Gastrocnemius medialis (tissue), 4 donors: ENCODE measurements around the gene KERA.

Experiments used
- POLR2A ChIP-seq, 2 donors: fragments of 450-650 bp; IDR thresholded peaks; one replicate each; pipeline ENCODE4 v1.6.1; 2017; ENCODE audit warnings: antibody characterized with exemption in 2 of 2, mild to moderate bottlenecking in 2 of 2, moderate library complexity in 2 of 2
- TF ChIP-seq, protein P1 (sequence below), 5 experiments: fragments of 450-650 bp in 3 of 5; fragments of 200-600 bp in 2 of 5; sonication (generic) in 2 of 5; IDR thresholded peaks in 4 of 5; conservative IDR thresholded peaks in 1 of 5; 1 replicate in 4 of 5; 2 replicates in 1 of 5; pipeline ENCODE4 v1.5.1; 2016 to 2019; ENCODE audit warnings: antibody characterized with exemption in 5 of 5, mild to moderate bottlenecking in 3 of 5, moderate library complexity in 3 of 5

DNA sequence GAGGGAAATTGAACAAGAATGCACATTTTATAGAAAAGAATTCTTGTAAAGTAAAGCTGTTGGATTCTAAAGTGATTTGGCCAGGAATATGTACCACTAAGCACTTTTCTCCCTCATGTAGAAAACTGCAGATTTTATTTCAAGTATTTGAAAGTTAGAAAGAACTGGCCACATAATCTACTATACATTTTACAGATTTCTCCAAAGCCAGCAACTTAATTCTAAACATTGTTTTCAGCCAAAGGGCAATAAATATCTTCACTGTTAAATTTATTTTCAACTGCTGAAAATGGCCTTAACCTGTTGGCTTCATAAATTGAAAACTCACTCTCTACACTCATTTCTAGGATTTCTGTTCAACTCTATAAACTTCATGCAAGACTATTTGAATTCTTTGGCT, 15.6 kb upstream of the KERA start:
- TF ChIP-seq, protein P1, sequence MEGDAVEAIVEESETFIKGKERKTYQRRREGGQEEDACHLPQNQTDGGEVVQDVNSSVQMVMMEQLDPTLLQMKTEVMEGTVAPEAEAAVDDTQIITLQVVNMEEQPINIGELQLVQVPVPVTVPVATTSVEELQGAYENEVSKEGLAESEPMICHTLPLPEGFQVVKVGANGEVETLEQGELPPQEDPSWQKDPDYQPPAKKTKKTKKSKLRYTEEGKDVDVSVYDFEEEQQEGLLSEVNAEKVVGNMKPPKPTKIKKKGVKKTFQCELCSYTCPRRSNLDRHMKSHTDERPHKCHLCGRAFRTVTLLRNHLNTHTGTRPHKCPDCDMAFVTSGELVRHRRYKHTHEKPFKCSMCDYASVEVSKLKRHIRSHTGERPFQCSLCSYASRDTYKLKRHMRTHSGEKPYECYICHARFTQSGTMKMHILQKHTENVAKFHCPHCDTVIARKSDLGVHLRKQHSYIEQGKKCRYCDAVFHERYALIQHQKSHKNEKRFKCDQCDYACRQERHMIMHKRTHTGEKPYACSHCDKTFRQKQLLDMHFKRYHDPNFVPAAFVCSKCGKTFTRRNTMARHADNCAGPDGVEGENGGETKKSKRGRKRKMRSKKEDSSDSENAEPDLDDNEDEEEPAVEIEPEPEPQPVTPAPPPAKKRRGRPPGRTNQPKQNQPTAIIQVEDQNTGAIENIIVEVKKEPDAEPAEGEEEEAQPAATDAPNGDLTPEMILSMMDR (IDR thresholded peaks at IDR 0.05 in 4 of 5, conservative IDR thresholded peaks at IDR 0.05 in 1 of 5): no peak
- no peak for TF ChIP-seq POLR2A (IDR thresholded peaks at IDR 0.05)
